Stimulated activated CD4-positive, alpha-beta T cell treated with anti-CD3 and anti-CD28 coated beads, TNF-alpha, amount 100 ng/mL, for 1 hour (primary cell): ENCODE measurements around the gene TRMT2A.
"Not testable (repeated sequence)": the region's sequence is repeated elsewhere in the genome, so short reads cannot be mapped to it uniquely, and the experiment has no call there.

ENCODE experiments used
- DNase-seq, 3 donors: peaks; one replicate each; pipeline ENCODE4 v3.0.0-alpha.2; 2020; ENCODE audit warnings: low read depth in 3 of 3, low spot score in 1 of 3

The TRMT2A gene

GRCh38 chr22:20088263-20088648 is 28.8 kb downstream of the TRMT2A start:
- no peak for DNase-seq

GRCh38 chr22:20087319-20088262 is 29.4 kb downstream of the TRMT2A start:
- DNase-seq, result no peak

- DNase-seq, result no peak
Measured at GRCh38 chr22:20086763-20087162, 30.3 kb downstream of the TRMT2A start.

GRCh38 chr22:20086101-20086599 is 30.9 kb downstream of the TRMT2A start:
- no peak for DNase-seq

- DNase-seq, result no peak
Measured at GRCh38 chr22:20085651-20086050, 31.4 kb downstream of the TRMT2A start.

- DNase-seq, result no peak
Measured at GRCh38 chr22:20084547-20085413, 32.2 kb downstream of the TRMT2A start.

GRCh38 chr22:20083891-20084546 is 33.0 kb downstream of the TRMT2A start:
- no peak for DNase-seq

- no peak for DNase-seq
Measured at GRCh38 chr22:20083157-20083890, 33.7 kb downstream of the TRMT2A start.

GRCh38 chr22:20080776-20081654 is 36.0 kb downstream of the TRMT2A start:
- DNase-seq, result no peak

- DNase-seq, result peak; percentile 18 to 58 (median 39)
Measured at GRCh38 chr22:20080445-20080775, 36.6 kb downstream of the TRMT2A start.

GRCh38 chr22:20079745-20080444 is 37.1 kb downstream of the TRMT2A start, which contains the start of gene DGCR8:
Gene DGCR8 (plus strand): TSS chr22:20080241. CDS start chr22:20085964, 5,723 bp downstream.
- DNase-seq, result peak; percentile 15 to 53 (median 45)

- no peak for DNase-seq
Measured at GRCh38 chr22:20076627-20077172, 40.3 kb downstream of the TRMT2A start.

- DNase-seq, result no peak
Measured at GRCh38 chr22:20071524-20071972, 45.5 kb downstream of the TRMT2A start.

- no peak for DNase-seq
Measured at GRCh38 chr22:20069331-20070042, 47.5 kb downstream of the TRMT2A start.

GRCh38 chr22:20068640-20069039 is 48.4 kb downstream of the TRMT2A start:
- no peak for DNase-seq

GRCh38 chr22:20067384-20067682 is 49.7 kb downstream of the TRMT2A start:
- DNase-seq, result not testable (repeated sequence)

- DNase-seq, result no peak
Measured at GRCh38 chr22:20066617-20067383, 50.2 kb downstream of the TRMT2A start.
